GM19328 (cell line): ENCODE data around the gene ARRB1.
"Not testable (repeated sequence)": the region's sequence is repeated elsewhere in the genome, so short reads cannot be mapped to it uniquely, and the experiment has no call there.

Experiments
- ATAC-seq: cut with Tn5 transposase; IDR thresholded peaks from one replicate; pipeline ENCODE4 v1.9.1; 2021; ENCODE audit warnings: mild to moderate bottlenecking, moderate library complexity; ENCODE audit not compliant: unreplicated experiment

Gene ARRB1

GRCh38 chr11:75277991-75278790, 73.3 kb downstream of the ARRB1 start:
- ATAC-seq = no peak

- no peak for ATAC-seq
These were observed 74.2 kb downstream of the ARRB1 start for GRCh38 chr11:75277211-75277805.

- no peak for ATAC-seq
These were observed 74.8 kb downstream of the ARRB1 start for GRCh38 chr11:75276686-75277085.

- no peak for ATAC-seq
These were observed 75.3 kb downstream of the ARRB1 start for GRCh38 chr11:75276186-75276585.

GRCh38 chr11:75275581-75275980, 75.9 kb downstream of the ARRB1 start:
- no peak for ATAC-seq

GRCh38 chr11:75274716-75275115, 76.7 kb downstream of the ARRB1 start:
- ATAC-seq = not testable (repeated sequence)

- no peak for ATAC-seq
These were observed 77.8 kb downstream of the ARRB1 start for GRCh38 chr11:75273411-75274391.

- no peak for ATAC-seq
These were observed 78.6 kb downstream of the ARRB1 start for GRCh38 chr11:75272821-75273301.

GRCh38 chr11:75272391-75272790, 79.1 kb downstream of the ARRB1 start:
- ATAC-seq = no peak

- no peak for ATAC-seq
These were observed 79.7 kb downstream of the ARRB1 start for GRCh38 chr11:75271730-75272129.

- ATAC-seq = no peak
These were observed 80.5 kb downstream of the ARRB1 start for GRCh38 chr11:75270896-75271418.

GRCh38 chr11:75269896-75270295, 81.6 kb downstream of the ARRB1 start:
- ATAC-seq = no peak

GRCh38 chr11:75269367-75269660, 82.1 kb downstream of the ARRB1 start:
- ATAC-seq = no peak

- ATAC-seq = no peak
These were observed 82.7 kb downstream of the ARRB1 start for GRCh38 chr11:75268626-75269366.

GRCh38 chr11:75267171-75267970, 84.1 kb downstream of the ARRB1 start:
- ATAC-seq = no peak

- no peak for ATAC-seq
These were observed 85.5 kb downstream of the ARRB1 start for GRCh38 chr11:75265851-75266531.

- no peak for ATAC-seq
These were observed 86.5 kb downstream of the ARRB1 start for GRCh38 chr11:75264971-75265370.

GRCh38 chr11:75264356-75264755, 87.1 kb downstream of the ARRB1 start:
- ATAC-seq = no peak

GRCh38 chr11:75263944-75264349, 87.5 kb downstream of the ARRB1 start:
- no peak for ATAC-seq
